Motor neuron (in vitro differentiated cells): Measurements from ENCODE around the gene GPR68. TPM values are rescaled to one million over a fixed set of nuclear protein-coding genes. Genes with fewer than 3 reads are reported as not detected.
A peak's percentile ranks its signal among the peaks of the same experiment; 100 is the strongest.
"Not testable (repeated sequence)": the region's sequence is repeated elsewhere in the genome, so short reads cannot be mapped to it uniquely, and the experiment has no call there.

Source experiments
- ATAC-seq, 8 experiments: fragments of 200-7000 bp; cut with Tn5 transposase; replicated peaks in 6 of 8; 2 replicates each; pipeline ENCODE4 v1.8.0; 2021; ENCODE audit warnings: mild to moderate bottlenecking in 8 of 8, moderate library complexity in 8 of 8
- H3K27ac ChIP-seq, 2 donors: fragments of 250-450 bp; sonication (Bioruptor Pico); 2 replicates each; pipeline ENCODE4 v1.9.0; 2021; ENCODE audit warnings: antibody characterized with exemption in 2 of 2, mild to moderate bottlenecking in 2 of 2, moderate library complexity in 1 of 2
- H3K4me1 ChIP-seq, 2 donors: fragments of 250-450 bp; sonication (Bioruptor Pico); replicated peaks in 1 of 2; 2 replicates each; pipeline ENCODE4 v1.6.1; 2021; ENCODE audit warnings: antibody characterized with exemption in 2 of 2, mild to moderate bottlenecking in 2 of 2, moderate library complexity in 1 of 2
- H3K4me3 ChIP-seq, 5 donors: fragments of 250-450 bp; sonication (Bioruptor Pico); 2 replicates each; pipeline ENCODE4 v1.9.0; 2021; ENCODE audit warnings: antibody characterized with exemption in 5 of 5, mild to moderate bottlenecking in 5 of 5, moderate library complexity in 4 of 5
- WGBS, 10 experiments: fragments of 450-650 bp; shearing (Covaris generic); methylation state at CpG; one replicate each; pipeline ENCODE4 v1.0.0; 2022; 5-methylcytosine and 5-hydroxymethylcytosine counted together
- in situ Hi-C, 9 experiments: fragments of 400-800 bp; cut with MboI; loops; one replicate each; pipeline ENCODE4 v1.15.0; 2021; ENCODE audit warnings: low sequenced_read_pairs in 9 of 9, low pct_unique_long_range_greater_than_20kb in 2 of 9; ENCODE audit not compliant: unreplicated experiment in 9 of 9
- total RNA-seq, 8 experiments: library from RNA; unstranded; fragments of 300-600 nt; gene quantifications; 2 replicates each; pipeline versions ENCODE4 v1.2.3 to v1.2.4, GENCODE V29; 2022

GPR68 gene
- total RNA-seq, 8 experiments from 2014 or later: 0.61 to 3.1 (median 1.5) TPM

DNA sequence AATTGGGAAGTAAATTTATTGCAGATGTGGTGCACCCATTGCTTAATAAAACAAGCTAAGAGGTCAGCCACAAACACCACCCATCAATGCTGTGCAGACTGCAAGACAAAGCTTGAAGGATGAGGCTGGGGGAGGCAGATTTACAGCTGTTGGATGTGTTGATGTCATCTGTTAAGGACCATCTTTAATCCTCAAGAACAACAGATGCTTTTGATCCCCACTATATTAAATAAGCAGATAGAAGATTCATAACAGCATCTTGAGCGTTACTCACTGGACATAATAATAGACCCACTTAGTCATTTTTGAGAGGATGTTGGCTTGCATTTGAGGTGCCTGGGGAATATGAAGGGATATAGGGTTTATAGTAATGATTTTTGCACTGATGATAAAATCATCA, 58.8 kb downstream of the GPR68 start:
- Histone ChIP-seq H3K4me1 (peaks cover 0 to 3% of the 10 kb centered on the region in 2 donors), H3K4me3 (no peak overlapping the region), H3K27ac (no peak overlapping the region)
- in situ Hi-C loops: no loop called here
- peak in 5 of 8 experiments; percentile 44 to 91 (median 76) for ATAC-seq
- WGBS, 10 experiments: 0 to 92% (median 67%) methylated on average over 1 of the region's 1 CpG; no CpG with 5 or more reads in 2 of the 10 experiments

DNA sequence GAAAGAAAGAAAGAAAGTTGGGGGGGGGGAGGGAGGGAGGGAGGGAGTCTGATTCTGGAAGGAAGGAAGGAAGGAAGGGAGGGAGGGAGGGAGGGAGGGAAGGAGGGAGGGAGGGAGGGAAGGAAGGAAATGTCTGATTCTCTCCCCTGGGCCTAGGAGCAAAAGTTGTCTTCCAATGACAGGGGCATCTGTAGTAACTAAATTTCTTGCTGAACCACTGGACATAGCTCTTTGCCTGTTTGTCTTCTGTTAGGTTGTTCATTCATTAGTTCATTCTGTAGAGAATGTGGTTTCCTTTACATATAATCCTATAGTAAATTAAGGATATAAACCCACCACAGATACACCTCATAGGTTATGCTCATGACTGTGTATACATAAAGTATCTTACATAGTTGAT, 59.9 kb downstream of the GPR68 start:
- peaks cover 0 to 3% of the 10 kb centered on the region in 2 donors for H3K4me1 ChIP-seq
- no peak overlapping the region for H3K4me3 ChIP-seq
- H3K27ac ChIP-seq: no peak overlapping the region
- in situ Hi-C loops: no loop called here
- ATAC-seq: no peak

DNA sequence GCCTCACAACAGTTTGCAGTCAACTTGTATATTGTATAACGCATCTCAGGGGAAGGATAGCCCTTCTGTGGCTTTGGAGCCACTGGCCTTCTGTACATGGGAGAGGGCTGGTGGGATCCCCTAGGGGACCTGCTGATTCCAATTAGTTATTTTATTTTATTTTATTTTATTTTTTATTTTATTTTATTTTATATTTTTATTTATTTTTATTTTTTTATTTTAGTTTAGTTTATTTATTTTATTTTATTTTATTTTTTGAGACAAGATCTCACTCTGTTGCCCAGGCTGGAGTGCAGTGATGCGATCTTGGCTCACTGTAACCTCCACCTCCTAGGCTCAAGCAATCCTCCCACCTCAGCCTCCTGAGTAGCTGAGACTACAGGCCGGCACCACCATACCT, 61.8 kb downstream of the GPR68 start:
- H3K4me1 ChIP-seq, H3K4me3 ChIP-seq, in situ Hi-C loops, ATAC-seq, H3K27ac ChIP-seq: not testable (repeated sequence)
- WGBS, 10 experiments: 97 to 100% (median 100%) methylated on average over 1 to 3 of the region's 3 CpGs; no CpG with 5 or more reads in 2 of the 10 experiments

Other genes starting within 250 kb of the GPR68 start
- gene RPS6KA5, start 184.1 kb downstream of the GPR68 start, total RNA-seq: 10 to 100 TPM in 2 of 8 experiments, 1 to 10 TPM in 6; 2.5 to 25.2 (median 5.8) TPM
- gene DGLUCY, start 130.6 kb downstream of the GPR68 start, total RNA-seq: 100 to 1,000 TPM in 1 of 8 experiments, 10 to 100 TPM in 7; 15.1 to 116 (median 33.6) TPM
- gene CCDC88C, start 173.1 kb upstream of the GPR68 start, total RNA-seq: 10 to 100 TPM in 5 of 8 experiments, 1 to 10 TPM in 3; 2.6 to 25.2 (median 10.5) TPM